HepG2 (cell line): ENCODE data around the gene OTOP2. TPM values are rescaled to one million over a fixed set of nuclear protein-coding genes. Genes with fewer than 3 reads are reported as not detected.

Experiments used
- EHMT2 ChIP-seq: fragments of 200-600 bp; sonication (generic); IDR thresholded peaks from 2 replicates; pipeline ENCODE4 v1.7.0; 2017; ENCODE audit warnings: antibody characterized with exemption, low read depth, low read length, borderline replicate concordance
- SNAPC2 ChIP-seq: sonication (generic); formaldehyde crosslinking; IDR thresholded peaks from 2 replicates; pipeline ENCODE4 v1.8.1; 2022; ENCODE audit warnings: mild to moderate bottlenecking, missing genetic modification reagents
- STAG1 ChIP-seq: sonication (generic); formaldehyde crosslinking; IDR thresholded peaks from 2 replicates; pipeline ENCODE4 v1.4.0; 2020; ENCODE audit warnings: missing genetic modification reagents
- ZMYM4 ChIP-seq: sonication (generic); formaldehyde crosslinking; IDR thresholded peaks from 2 replicates; pipeline ENCODE4 v1.8.1; 2023; ENCODE audit warnings: mild to moderate bottlenecking, missing genetic modification reagents
- ZNF557 ChIP-seq: sonication (generic); formaldehyde crosslinking; IDR thresholded peaks from 2 replicates; pipeline ENCODE4 v1.4.0; 2020; ENCODE audit warnings: missing genetic modification reagents
- polyA plus RNA-seq, 8 experiments: library from polyadenylated mRNA; depleted of rRNA in 3 of 8; stranded (reverse) in 7 of 8; unstranded in 1 of 8; fragments of >200 nt; fragmentation: Illumina TruSeq in 4 of 8; extraction: Trizol in 4 of 8; gene quantifications; 2 replicates each; pipeline versions ENCODE4 v1.2.1 to v1.2.3, GENCODE V29; 2011 to 2016; ENCODE audit warnings: low read depth in 4 of 8, missing spikeins in 1 of 8, mixed read lengths in 1 of 8; ENCODE audit not compliant: insufficient read depth in 1 of 8
- total RNA-seq, 5 experiments: library from RNA; depleted of rRNA; stranded (reverse); fragments of >200 nt; fragmentation: Illumina TruSeq; extraction: Trizol; gene quantifications; 2 replicates each; pipeline ENCODE4 v1.2.3, GENCODE V29; 2016; ENCODE audit warnings: low read depth in 1 of 5
- TF ChIP-seq, protein P1 (sequence below): sonication (generic); formaldehyde crosslinking; IDR thresholded peaks from 2 replicates; pipeline ENCODE4 v1.5.0; 2020; ENCODE audit warnings: mild to moderate bottlenecking, missing genetic modification reagents, borderline replicate concordance
- TF ChIP-seq, protein P2 (sequence below): sonication (generic); formaldehyde crosslinking; IDR thresholded peaks from 2 replicates; pipeline ENCODE4 v1.9.0; 2022; ENCODE audit warnings: missing genetic modification reagents, mild to moderate bottlenecking, borderline replicate concordance
- TF ChIP-seq, protein P3 (sequence below), 2 experiments: sonication (generic) in 1 of 2; formaldehyde crosslinking in 1 of 2; IDR thresholded peaks; 2 replicates each; pipeline versions ENCODE4 v1.4.0 to v1.6.1; 2016 to 2020; ENCODE audit warnings: borderline replicate concordance in 1 of 2, low read depth in 1 of 2, mild to moderate bottlenecking in 1 of 2, missing genetic modification reagents in 1 of 2

OTOP2 gene
- total and polyA plus RNA-seq, 2 of the 13 experiments (the other 11 are each of a cell fraction or from before 2014, with no cell fraction given) = not detected

DNA sequence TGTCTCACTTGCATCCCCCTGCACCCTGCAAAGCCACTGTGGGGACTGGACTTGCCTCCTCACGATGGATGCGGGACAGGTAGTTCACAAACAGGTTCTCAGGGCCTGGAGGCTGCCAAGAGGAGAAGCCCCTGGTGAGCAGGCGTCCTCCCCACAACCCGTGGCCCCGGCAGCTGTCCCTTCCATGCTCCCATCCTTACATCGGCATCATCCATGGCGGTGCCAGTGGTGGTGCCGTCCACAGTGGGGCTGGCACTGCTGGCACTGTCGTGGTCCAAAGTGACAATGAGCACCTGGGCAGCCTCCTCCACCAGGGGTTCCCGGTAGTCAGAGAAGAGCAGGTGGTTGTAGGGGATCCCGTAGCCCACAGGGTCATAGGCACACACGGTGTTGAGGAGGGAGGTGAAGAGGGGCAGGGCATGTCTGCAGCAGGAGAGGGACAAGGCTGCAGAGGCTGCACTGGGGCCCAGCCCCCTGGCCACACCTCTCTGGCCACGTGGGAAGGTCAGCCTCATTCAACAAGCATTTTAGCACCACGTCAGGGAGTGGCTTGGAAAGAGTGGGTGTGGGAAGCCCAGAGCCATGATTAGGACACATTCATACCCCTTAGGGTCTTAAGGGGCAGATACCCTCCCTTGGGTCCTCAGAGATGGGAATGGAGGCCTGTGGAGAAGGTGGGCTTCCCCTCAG, 35.9 kb downstream of the OTOP2 start (continued):
- TF ChIP-seq, protein P1, sequence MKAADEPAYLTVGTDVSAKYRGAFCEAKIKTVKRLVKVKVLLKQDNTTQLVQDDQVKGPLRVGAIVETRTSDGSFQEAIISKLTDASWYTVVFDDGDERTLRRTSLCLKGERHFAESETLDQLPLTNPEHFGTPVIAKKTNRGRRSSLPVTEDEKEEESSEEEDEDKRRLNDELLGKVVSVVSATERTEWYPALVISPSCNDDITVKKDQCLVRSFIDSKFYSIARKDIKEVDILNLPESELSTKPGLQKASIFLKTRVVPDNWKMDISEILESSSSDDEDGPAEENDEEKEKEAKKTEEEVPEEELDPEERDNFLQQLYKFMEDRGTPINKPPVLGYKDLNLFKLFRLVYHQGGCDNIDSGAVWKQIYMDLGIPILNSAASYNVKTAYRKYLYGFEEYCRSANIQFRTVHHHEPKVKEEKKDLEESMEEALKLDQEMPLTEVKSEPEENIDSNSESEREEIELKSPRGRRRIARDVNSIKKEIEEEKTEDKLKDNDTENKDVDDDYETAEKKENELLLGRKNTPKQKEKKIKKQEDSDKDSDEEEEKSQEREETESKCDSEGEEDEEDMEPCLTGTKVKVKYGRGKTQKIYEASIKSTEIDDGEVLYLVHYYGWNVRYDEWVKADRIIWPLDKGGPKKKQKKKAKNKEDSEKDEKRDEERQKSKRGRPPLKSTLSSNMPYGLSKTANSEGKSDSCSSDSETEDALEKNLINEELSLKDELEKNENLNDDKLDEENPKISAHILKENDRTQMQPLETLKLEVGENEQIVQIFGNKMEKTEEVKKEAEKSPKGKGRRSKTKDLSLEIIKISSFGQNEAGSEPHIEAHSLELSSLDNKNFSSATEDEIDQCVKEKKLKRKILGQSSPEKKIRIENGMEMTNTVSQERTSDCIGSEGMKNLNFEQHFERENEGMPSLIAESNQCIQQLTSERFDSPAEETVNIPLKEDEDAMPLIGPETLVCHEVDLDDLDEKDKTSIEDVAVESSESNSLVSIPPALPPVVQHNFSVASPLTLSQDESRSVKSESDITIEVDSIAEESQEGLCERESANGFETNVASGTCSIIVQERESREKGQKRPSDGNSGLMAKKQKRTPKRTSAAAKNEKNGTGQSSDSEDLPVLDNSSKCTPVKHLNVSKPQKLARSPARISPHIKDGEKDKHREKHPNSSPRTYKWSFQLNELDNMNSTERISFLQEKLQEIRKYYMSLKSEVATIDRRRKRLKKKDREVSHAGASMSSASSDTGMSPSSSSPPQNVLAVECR (CRISPR knock-in tag) = no peak; the same call in 1 of the 2 replicates
- TF ChIP-seq EHMT2 = no peak
- TF ChIP-seq, protein P2, sequence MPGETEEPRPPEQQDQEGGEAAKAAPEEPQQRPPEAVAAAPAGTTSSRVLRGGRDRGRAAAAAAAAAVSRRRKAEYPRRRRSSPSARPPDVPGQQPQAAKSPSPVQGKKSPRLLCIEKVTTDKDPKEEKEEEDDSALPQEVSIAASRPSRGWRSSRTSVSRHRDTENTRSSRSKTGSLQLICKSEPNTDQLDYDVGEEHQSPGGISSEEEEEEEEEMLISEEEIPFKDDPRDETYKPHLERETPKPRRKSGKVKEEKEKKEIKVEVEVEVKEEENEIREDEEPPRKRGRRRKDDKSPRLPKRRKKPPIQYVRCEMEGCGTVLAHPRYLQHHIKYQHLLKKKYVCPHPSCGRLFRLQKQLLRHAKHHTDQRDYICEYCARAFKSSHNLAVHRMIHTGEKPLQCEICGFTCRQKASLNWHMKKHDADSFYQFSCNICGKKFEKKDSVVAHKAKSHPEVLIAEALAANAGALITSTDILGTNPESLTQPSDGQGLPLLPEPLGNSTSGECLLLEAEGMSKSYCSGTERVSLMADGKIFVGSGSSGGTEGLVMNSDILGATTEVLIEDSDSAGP (CRISPR knock-in tag) = 0 out of 2 replicates have a peak, but pooled peaks have one; percentile 41
- TF ChIP-seq STAG1 (CRISPR knock-in tag) = no peak
- TF ChIP-seq, protein P3, sequence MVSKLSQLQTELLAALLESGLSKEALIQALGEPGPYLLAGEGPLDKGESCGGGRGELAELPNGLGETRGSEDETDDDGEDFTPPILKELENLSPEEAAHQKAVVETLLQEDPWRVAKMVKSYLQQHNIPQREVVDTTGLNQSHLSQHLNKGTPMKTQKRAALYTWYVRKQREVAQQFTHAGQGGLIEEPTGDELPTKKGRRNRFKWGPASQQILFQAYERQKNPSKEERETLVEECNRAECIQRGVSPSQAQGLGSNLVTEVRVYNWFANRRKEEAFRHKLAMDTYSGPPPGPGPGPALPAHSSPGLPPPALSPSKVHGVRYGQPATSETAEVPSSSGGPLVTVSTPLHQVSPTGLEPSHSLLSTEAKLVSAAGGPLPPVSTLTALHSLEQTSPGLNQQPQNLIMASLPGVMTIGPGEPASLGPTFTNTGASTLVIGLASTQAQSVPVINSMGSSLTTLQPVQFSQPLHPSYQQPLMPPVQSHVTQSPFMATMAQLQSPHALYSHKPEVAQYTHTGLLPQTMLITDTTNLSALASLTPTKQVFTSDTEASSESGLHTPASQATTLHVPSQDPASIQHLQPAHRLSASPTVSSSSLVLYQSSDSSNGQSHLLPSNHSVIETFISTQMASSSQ (IDR thresholded peaks at IDR 0.05; ENCODE audit: low read depth) = no peak
- TF ChIP-seq, protein P3 (CRISPR knock-in tag; IDR thresholded peaks at IDR 0.05; ENCODE audit: borderline replicate concordance) = no peak
- TF ChIP-seq SNAPC2 (CRISPR knock-in tag) = no peak
- no peak for TF ChIP-seq ZNF557 (CRISPR knock-in tag)
- TF ChIP-seq ZMYM4 = no peak
